ENCODE measurements around the gene ITGA7.

The ITGA7 gene

DNA sequence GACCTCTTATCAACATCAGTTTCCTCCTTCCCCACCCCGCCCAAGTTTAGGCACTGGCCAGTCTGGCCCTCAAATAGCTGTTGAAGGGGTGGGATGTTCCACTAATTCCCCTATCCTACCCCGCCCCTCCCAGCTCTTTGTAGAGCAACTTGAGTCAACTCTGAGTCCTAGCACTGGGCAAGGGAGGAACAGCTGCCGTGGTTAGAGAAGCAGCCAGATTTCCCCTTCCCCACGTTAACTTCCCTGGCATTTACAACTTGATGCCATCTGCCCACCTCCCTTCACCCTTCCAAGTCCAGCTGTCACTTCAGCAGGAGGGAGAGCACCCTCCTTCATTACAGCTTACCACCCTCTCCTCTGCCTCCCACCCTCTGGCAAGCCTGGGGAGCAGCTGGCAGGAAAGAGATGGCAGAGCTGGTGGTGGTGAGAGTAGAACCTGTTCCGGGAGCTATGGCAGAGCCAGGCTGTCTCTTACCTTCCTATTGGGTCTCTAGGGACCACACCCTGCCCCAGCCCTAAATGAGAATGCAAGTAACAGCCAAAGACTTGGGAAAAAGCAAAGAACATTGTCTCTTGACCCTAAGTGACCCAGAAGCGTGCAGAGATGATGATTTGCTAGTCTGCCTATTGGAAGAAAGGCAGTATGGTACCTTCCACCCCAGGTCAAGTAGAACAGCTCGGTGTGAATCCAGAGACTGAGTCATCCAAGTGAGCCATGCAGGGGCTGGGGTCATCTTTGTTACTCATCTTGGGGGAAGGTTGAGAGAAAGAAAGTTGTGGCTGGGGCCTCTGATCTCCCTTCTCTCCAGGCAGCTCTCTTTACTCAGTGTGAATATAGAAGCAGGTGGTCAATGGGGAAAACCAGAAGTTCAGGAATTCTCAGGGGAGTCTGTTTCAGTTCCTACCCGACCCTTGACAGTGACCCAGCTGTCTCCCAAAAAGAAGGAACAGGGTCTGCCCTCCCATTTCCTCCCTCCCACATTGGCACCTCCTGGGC is 9.6 kb upstream of the ITGA7 start:
- H3K4me3 ChIP-seq (ENCODE audit: low read length): peak overlapping the region; percentile 65
- no peak for TF ChIP-seq ZNF274 (IDR thresholded peaks at IDR 0.05; ENCODE audit: low read depth, low read length)

DNA sequence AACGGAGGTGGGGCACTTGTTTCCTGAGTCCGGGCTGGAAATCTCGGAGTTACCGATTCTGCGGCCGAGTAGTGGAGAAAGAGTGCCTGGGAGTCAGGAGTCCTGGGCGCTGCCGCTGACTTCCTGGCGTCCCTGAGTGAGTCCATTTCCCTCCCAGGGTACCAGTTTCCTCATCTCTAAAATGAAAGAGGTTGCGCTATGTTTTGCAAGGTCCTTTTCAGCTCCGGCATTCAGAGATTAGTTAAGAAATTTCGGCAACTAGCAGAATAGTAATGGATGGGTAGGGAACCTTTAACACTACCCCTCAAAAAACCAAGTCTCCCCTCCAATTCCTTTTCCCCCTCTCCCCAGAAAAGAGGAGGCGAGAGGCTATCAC is 8.9 kb upstream of the ITGA7 start:
- H3K4me3 ChIP-seq (ENCODE audit: low read length): peak overlapping the region; percentile 65
- TF ChIP-seq ZNF274 (IDR thresholded peaks at IDR 0.05; ENCODE audit: low read depth, low read length): no peak

DNA sequence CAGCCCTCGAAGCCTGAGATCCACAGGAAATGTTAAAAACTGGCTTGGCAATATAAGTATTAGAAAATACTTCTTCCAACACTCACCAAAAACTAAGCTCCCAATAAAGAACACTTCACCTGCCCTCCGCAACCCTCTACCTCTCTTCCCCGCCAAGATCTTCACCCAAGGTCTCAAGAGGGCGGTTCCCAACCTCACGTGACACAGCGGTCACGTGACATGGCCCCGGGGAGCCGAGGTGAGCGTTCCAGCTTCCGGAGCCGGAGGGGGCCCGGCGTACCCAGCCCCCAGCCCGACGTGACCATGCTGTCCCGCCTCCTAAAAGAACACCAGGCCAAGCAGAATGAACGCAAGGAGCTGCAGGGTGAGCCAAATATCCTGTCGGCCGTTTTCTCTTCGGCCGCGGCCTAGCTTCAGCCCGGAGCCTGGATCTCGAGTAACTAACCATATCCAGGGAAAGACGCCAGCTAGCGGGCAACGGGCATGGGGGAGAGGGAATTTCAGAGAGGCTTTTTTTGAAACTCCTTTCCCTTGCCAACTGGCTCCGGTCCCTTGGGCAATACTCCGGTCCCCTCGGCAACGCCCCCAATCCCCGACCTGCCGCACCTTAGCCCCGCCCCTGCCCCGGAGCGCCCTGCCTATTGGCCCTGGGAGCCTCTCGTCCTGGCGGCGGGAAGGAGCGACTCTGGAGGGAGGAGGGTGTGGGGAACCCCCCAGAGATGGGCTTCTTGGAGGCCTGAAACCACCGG is 8.3 kb upstream of the ITGA7 start, which contains the start of gene BLOC1S1:
Gene BLOC1S1 (plus strand): TSS at position 214 of the 749 bp plus-strand sequence. CDS start 6 bp downstream, at position 220.
- TF ChIP-seq ZNF274 (IDR thresholded peaks at IDR 0.05; ENCODE audit: low read depth, low read length): no peak
- H3K4me3 ChIP-seq (ENCODE audit: low read length): peak within 1 kb of the TSS; percentile 65

DNA sequence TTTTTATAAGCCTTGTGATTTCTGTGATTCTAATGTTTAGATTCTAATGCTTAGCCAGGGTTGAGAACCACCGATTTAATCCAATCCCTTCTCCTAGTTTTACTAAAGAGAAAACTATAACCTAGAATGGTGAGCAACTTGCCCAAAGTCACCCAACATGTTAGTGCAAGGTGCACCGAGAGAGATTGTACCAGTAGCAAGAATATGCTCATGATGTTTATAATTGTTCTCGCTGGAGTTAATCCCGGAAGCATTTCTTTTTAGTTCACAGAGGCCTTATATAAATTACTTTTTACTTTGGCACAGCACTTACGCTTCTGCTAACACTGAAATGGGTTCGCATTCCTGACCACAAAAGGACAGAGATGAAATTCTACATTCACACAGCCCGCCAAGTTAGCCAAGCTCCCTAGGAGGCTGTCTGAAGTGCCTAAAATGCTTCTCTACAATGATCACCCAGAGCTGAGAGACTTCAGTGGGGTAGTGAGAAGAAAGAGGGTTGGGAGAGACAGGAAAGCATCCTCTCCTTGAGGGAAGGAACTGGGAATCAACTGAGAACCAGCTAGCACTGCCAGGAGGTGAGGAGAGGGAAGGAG is 7.6 kb upstream of the ITGA7 start:
- no peak for TF ChIP-seq ZNF274 (IDR thresholded peaks at IDR 0.05; ENCODE audit: low read depth, low read length)
- H3K4me3 ChIP-seq (ENCODE audit: low read length): peak overlapping the region; percentile 65

DNA sequence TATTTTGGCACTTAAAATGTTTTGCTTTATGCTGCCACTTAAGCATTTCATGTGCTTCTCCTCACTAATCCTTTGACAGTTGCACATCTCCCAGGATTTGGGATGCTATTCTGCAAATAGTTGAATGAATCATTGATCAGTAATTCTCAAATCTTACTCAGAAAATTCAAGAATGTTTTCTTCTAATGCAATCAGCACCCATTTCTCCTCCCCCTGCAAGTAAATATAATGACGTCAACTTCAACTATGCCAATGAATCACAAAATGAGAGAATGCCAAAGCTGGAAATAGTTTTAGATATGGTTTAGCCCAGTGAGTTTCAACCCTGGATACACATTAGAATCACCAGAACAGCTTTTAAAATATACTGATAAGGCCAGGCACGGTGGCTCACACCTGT is 6.0 kb upstream of the ITGA7 start:
- TF ChIP-seq ZNF274 (IDR thresholded peaks at IDR 0.05; ENCODE audit: low read depth, low read length): no peak
- H3K4me3 ChIP-seq (ENCODE audit: low read length): no peak overlapping the region

DNA sequence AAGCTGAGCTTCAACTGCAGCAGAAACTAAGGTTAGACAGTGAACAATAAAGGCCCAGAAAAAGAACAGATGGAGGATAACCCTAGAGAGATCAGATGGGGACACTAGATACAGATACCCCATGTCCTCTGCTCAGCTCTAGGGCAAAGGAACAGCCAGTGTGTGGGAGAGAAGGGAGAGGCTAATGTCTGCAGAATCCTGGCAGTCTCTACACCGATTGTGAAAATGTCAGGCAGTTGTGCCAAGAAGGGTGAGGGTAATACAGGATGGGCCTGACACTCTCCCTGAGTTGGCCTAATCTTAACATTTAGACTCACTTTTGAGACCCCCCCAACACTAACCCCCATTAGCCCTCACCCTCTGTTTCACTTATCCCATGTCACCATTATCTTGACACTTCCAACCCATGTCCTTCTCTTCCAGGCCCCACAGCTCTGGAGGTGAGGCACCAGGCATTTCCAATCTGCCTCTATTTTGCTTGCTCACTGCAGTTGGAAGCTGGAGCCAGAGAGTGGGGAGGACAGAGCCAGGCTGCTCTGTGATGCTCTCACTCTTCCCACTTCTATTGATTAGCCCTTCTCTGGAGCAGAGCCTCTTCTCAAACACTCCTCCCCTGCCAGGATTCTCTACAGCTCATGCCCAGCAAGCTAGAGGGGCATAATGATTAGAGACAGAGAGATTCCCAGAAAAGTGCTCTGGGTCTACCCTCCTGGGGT is 5.2 kb upstream of the ITGA7 start:
- H3K4me3 ChIP-seq (ENCODE audit: low read length): no peak overlapping the region
- no peak for TF ChIP-seq ZNF274 (IDR thresholded peaks at IDR 0.05; ENCODE audit: low read depth, low read length)

DNA sequence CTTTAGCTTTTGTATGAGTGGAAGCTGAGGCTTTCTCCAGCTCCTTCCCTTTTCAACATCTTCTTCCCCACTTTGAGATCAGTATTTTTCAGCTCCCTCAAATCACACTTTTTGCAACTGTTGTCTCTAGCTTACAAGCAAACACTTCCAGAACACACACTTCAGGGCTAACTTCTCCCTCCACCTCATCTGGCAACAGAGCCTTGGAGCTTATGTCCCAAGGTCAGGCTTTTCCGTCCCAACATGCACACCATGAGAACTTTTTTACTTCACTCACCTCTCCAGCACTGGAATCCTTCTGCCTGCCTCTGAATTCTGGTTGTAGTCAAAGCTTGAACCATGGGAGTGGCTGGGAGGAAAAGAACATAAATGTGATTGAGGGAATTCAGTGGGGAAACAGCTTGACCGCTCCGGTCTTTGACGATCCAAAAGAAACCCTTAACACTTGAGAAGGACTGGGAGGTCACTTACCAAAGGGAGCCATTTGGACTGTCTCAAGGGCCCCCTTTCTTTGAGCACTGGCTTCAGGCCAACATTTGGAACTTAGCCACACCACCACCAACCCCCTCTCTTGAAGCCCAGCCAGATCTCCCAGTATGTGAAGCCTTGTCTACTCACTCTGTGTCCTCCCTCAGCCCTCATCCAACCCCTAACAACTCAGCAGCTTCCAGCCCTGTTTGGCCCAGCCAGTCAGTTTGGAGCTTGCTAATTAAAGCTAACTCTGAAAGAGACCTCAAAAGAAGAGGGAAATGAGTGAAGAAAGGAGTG is 4.3 kb upstream of the ITGA7 start:
- TF ChIP-seq ZNF274 (IDR thresholded peaks at IDR 0.05; ENCODE audit: low read depth, low read length): no peak

DNA sequence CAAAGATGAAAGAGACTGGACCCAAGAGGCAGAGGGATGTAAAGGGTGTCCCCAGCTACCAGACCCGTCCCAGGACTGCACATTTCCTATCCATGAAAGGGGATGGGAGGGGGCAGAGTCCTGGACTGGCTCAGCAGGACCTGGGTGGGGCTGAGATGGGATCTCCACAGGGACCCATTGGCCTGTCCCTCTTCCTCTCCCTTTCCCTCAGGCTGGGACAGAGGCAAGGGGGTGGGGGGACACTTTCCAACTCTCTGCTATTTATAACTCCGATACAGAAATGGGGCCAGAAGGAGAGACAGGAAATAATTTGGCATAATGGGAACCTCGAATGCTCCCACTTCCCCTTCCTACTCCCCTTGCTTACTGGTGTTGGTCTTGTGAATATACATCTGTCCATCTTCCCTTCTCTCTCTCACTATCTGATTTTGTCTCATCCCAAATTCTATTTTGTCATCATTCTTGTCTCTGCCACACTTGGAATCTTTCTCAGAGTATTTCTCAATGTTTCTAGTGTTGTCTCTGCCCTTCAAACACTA is 1.1 kb upstream of the ITGA7 start:
- no peak overlapping the region for H3K4me3 ChIP-seq (ENCODE audit: low read length)
- TF ChIP-seq ZNF274 (IDR thresholded peaks at IDR 0.05; ENCODE audit: low read depth, low read length): no peak

More for the DNA sequence above, 4.3 kb upstream of the ITGA7 start:
- H3K4me3 ChIP-seq (ENCODE audit: low read length): no peak overlapping the region

DNA sequence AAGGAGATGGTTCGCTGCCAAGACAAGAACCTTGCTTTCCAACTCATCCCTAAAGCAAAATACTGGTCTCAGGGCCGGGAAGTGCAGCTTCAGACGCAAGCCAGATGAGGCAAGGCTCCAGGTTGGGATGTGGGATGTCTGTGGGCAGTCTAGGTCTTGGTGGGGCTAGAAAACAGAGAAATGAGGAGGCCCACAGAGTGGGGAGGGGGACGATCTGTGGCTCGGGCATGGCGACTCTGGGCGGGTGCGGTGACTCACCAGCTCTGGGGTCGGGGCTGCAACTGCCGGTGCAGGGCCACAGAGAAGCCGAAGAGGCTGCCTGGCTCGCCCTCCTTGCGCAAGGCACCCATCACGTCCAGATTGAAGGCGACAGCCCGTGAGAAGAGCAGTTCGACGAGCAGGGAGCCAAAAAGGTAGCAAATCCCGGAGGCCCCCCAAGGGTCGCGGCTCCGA is 459 bp downstream of the ITGA7 start:
- no peak for TF ChIP-seq ZNF274 (IDR thresholded peaks at IDR 0.05; ENCODE audit: low read depth, low read length)
- H3K4me3 ChIP-seq (ENCODE audit: low read length): peak overlapping the region; percentile 35; the same call in 1 of the 2 replicates

DNA sequence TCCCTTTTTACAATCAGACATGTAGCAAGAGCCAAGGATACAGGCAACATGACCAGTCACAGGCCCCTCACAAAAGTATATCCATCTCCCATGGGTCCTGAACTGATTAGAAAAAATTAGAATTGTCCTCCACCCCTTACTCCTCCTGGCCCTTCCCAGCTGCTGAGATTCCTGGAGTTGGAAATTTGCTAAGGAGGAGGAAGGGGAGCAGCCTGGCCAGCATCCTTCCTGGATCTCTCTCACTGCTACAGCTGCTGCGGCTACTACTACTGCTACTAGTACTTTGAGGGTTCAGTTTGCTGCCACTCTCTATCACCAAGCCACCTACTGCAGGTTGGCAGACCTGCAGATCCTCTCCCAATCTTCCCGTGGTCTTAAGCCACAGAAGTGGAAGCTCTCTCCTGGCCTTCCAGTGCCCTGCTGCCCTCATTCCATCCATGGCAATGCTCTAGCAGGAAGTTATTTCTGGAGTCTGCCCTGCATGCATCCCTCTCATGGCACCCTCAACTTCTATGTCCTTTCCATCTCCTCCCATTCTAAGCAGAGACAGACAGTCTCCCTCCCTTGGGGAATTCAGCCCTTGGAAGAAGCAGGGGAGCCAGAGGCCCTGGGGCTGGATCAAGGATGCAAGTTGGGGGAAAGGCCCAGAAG is 1.0 kb downstream of the ITGA7 start:
- no peak overlapping the region for H3K4me3 ChIP-seq (ENCODE audit: low read length)
- TF ChIP-seq ZNF274 (IDR thresholded peaks at IDR 0.05; ENCODE audit: low read depth, low read length): no peak

DNA sequence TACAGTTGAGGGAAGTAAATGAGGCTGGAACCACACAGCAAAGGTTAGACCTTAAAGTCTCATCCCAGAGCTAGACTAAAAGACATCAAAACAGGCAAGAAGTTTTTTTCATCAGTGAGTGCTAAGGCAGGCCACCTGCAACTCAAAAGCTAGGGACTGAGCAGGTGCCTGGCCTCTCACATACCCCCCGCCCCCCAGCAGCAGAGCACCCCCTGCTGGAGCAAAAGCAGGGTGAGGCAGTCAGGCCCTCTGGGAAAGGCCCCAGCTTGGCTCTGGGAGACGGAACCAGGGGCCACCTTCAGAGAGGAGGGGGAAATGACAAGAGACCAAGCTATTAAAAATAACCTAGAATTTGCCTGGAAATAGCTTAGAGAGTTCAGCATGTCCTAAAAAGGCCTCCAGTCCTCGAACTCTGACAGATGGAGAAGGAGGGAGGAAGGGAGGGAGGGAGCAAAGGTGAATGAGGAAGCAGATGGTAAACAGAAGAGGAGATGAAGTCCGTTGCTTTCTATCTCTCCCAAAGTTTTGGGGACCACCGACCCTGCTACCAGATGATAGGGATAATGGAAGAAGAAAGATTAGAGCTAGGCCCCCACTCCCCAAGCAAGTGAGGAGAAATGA is 1.8 kb downstream of the ITGA7 start:
- TF ChIP-seq ZNF274 (IDR thresholded peaks at IDR 0.05; ENCODE audit: low read depth, low read length): no peak
- H3K4me3 ChIP-seq (ENCODE audit: low read length): no peak overlapping the region
